ENCODE measurements around the gene CDH13.

DNA sequence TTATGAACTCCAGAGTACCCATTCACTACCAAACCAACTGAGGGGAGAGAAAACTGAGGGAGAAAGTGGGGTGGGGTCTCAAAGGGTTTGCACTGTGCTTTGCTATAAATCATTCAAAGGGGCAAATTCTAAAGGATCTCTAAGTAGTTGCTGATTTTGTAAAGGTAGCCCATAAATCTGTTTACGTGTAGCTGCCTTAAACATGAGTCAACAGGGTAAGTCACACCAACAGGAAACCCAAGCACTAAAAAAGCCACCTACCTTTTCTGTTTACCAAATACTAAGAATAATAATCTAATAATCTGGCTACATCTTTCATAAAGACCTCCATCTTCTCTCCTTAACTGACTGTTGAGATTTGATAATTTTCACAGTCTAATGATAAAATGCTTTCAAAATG lies 1172.6 kb downstream of the CDH13 start:
- no peak for TF ChIP-seq SNIP1 (IDR thresholded peaks at IDR 0.05; ENCODE audit: low read depth)
- TF ChIP-seq, protein P1, sequence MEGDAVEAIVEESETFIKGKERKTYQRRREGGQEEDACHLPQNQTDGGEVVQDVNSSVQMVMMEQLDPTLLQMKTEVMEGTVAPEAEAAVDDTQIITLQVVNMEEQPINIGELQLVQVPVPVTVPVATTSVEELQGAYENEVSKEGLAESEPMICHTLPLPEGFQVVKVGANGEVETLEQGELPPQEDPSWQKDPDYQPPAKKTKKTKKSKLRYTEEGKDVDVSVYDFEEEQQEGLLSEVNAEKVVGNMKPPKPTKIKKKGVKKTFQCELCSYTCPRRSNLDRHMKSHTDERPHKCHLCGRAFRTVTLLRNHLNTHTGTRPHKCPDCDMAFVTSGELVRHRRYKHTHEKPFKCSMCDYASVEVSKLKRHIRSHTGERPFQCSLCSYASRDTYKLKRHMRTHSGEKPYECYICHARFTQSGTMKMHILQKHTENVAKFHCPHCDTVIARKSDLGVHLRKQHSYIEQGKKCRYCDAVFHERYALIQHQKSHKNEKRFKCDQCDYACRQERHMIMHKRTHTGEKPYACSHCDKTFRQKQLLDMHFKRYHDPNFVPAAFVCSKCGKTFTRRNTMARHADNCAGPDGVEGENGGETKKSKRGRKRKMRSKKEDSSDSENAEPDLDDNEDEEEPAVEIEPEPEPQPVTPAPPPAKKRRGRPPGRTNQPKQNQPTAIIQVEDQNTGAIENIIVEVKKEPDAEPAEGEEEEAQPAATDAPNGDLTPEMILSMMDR (IDR thresholded peaks at IDR 0.05 in 2 of 3, conservative IDR thresholded peaks at IDR 0.05 in 1 of 3; ENCODE audit: insufficient read depth in 2 of 3, low read depth in 1 of 3, low read length in 3 of 3) = no peak
- no peak for TF ChIP-seq KDM1A (IDR thresholded peaks at IDR 0.05)
- TF ChIP-seq, protein P2, sequence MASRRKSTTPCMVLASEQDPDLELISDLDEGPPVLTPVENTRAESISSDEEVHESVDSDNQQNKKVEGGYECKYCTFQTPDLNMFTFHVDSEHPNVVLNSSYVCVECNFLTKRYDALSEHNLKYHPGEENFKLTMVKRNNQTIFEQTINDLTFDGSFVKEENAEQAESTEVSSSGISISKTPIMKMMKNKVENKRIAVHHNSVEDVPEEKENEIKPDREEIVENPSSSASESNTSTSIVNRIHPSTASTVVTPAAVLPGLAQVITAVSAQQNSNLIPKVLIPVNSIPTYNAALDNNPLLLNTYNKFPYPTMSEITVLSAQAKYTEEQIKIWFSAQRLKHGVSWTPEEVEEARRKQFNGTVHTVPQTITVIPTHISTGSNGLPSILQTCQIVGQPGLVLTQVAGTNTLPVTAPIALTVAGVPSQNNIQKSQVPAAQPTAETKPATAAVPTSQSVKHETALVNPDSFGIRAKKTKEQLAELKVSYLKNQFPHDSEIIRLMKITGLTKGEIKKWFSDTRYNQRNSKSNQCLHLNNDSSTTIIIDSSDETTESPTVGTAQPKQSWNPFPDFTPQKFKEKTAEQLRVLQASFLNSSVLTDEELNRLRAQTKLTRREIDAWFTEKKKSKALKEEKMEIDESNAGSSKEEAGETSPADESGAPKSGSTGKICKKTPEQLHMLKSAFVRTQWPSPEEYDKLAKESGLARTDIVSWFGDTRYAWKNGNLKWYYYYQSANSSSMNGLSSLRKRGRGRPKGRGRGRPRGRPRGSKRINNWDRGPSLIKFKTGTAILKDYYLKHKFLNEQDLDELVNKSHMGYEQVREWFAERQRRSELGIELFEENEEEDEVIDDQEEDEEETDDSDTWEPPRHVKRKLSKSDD (conservative IDR thresholded peaks at IDR 0.05; ENCODE audit: low read length) = no peak
- TF ChIP-seq GABPB2 (CRISPR knock-in tag; conservative IDR thresholded peaks at IDR 0.05) = no peak
- TF ChIP-seq SMARCC2 (IDR thresholded peaks at IDR 0.05; ENCODE audit: low read depth) = no peak
- no peak for TF ChIP-seq ZFP1 (CRISPR knock-in tag; IDR thresholded peaks at IDR 0.05)
- no peak for TF ChIP-seq PTBP1 (IDR thresholded peaks at IDR 0.05; ENCODE audit: low read depth, low read length)

Data from K562 (cell line).